Measurements from ENCODE around the gene TLK1.

TLK1 gene

GRCh38 chr2:170965446-170966225 is 195.1 kb downstream of the TLK1 start:
- DNase-seq, result no peak

- no peak for DNase-seq
These were observed 197.3 kb downstream of the TLK1 start for GRCh38 chr2:170963386-170963785.

- DNase-seq, result no peak
These were observed 206.8 kb downstream of the TLK1 start for GRCh38 chr2:170953941-170954340.

- no peak for DNase-seq
These were observed 210.4 kb downstream of the TLK1 start for GRCh38 chr2:170950221-170950761.

- no peak for DNase-seq
These were observed 211.3 kb downstream of the TLK1 start for GRCh38 chr2:170949415-170949814.

GRCh38 chr2:170944545-170944944 is 216.1 kb downstream of the TLK1 start:
- DNase-seq, result no peak

- no peak for DNase-seq
These were observed 217.1 kb downstream of the TLK1 start for GRCh38 chr2:170943596-170943995.

- no peak for DNase-seq
These were observed 217.7 kb downstream of the TLK1 start for GRCh38 chr2:170943041-170943440.

- DNase-seq, result no peak
These were observed 218.1 kb downstream of the TLK1 start for GRCh38 chr2:170942615-170943014.

Data from T-helper 2 cell (primary cell).